ENCODE data around the gene TNK1.
"Not testable (repeated sequence)": the region's sequence is repeated elsewhere in the genome, so short reads cannot be mapped to it uniquely, and the experiment has no call there.

Gene TNK1

GRCh38 chr17:7380855-7381683 is at the start of gene TNK1:
Gene TNK1 (plus strand): TSS chr17:7381089. CDS start chr17:7382927, 1,838 bp downstream.
- DNase-seq (no peak), ATAC-seq (no peak)

- ATAC-seq: no peak
- DNase-seq: no peak
These were observed 48.8 kb upstream of the TNK1 start for GRCh38 chr17:7332111-7332510.

GRCh38 chr17:7332600-7333069 is 48.3 kb upstream of the TNK1 start:
- DNase-seq: not testable (repeated sequence)

GRCh38 chr17:7334938-7335538 is 45.9 kb upstream of the TNK1 start:
- ATAC-seq: no peak

More at GRCh38 chr17:7332600-7333069, 48.3 kb upstream of the TNK1 start:
- not testable (repeated sequence) for ATAC-seq

GRCh38 chr17:7335765-7336164 is 45.1 kb upstream of the TNK1 start:
- not testable (repeated sequence) for ATAC-seq, DNase-seq

More at GRCh38 chr17:7334938-7335538, 45.9 kb upstream of the TNK1 start:
- DNase-seq: no peak

- peak; percentile 92 for DNase-seq
- ATAC-seq: peak; percentile 94
These were observed 44.4 kb upstream of the TNK1 start, which contains the start of gene ACAP1 for GRCh38 chr17:7336240-7337175. Gene ACAP1 (plus strand): TSS chr17:7336529. CDS start chr17:7336735, 206 bp downstream.

GRCh38 chr17:7337600-7337999 is 43.3 kb upstream of the TNK1 start:
- ATAC-seq, DNase-seq: not testable (repeated sequence)

- DNase-seq (no peak), ATAC-seq (no peak)
These were observed 40.7 kb upstream of the TNK1 start for GRCh38 chr17:7340179-7340578.

GRCh38 chr17:7341842-7342241 is 39.0 kb upstream of the TNK1 start:
- no peak for DNase-seq
- ATAC-seq: no peak

- ATAC-seq (no peak), DNase-seq (no peak)
These were observed 37.6 kb upstream of the TNK1 start for GRCh38 chr17:7343250-7343649.

GRCh38 chr17:7346761-7347614 is 33.9 kb upstream of the TNK1 start:
- ATAC-seq: no peak
- no peak for DNase-seq

- ATAC-seq (no peak), DNase-seq (no peak)
These were observed 33.0 kb upstream of the TNK1 start for GRCh38 chr17:7347630-7348477.

- no peak for DNase-seq
- ATAC-seq: no peak
These were observed 32.2 kb upstream of the TNK1 start for GRCh38 chr17:7348478-7349242.

GRCh38 chr17:7351665-7352502 is 29.0 kb upstream of the TNK1 start, which contains the start of gene KCTD11:
Gene KCTD11 (plus strand): TSS chr17:7352162.
- ATAC-seq (peak; percentile 59), DNase-seq (peak; percentile 87)

GRCh38 chr17:7352503-7352889 is 28.4 kb upstream of the TNK1 start:
- ATAC-seq (no peak), DNase-seq (no peak)

GRCh38 chr17:7352910-7353635 is 27.8 kb upstream of the TNK1 start:
- ATAC-seq (no peak), DNase-seq (no peak)

- DNase-seq (peak; percentile 37), ATAC-seq (peak; percentile 7)
These were observed 26.5 kb upstream of the TNK1 start for GRCh38 chr17:7354262-7354843.

All from stimulated activated naive CD8-positive, alpha-beta T cell treated with anti-CD3 and anti-CD28 coated beads, Interleukin-15, Interleukin-2, amounts not matched to agents 100 U/mL and 50 U/mL, for 24 hours (primary cell).